PFSK-1 (cell line): Measurements from ENCODE around the gene SELENOW.

Experiments used
- POLR2AphosphoS5 ChIP-seq: IDR thresholded peaks from 2 replicates; pipeline ENCODE4 v1.6.1; 2012; ENCODE audit warnings: low read depth, mild to moderate bottlenecking, control low read depth, low read length, moderate library complexity
- REST ChIP-seq, 2 experiments: IDR thresholded peaks; 2 replicates each; pipeline versions ENCODE4 v1.6.1 to v1.8.0; 2011 to 2012; ENCODE audit warnings: low read depth in 2 of 2, low read length in 2 of 2, control low read depth in 1 of 2, inconsistent platforms in 1 of 2, mild to moderate bottlenecking in 1 of 2, moderate library complexity in 1 of 2; ENCODE audit not compliant: insufficient read depth in 1 of 2
- SIN3A ChIP-seq: IDR thresholded peaks from 2 replicates; pipeline ENCODE4 v1.6.1; 2012; ENCODE audit warnings: mild to moderate bottlenecking, low read length, moderate library complexity, borderline replicate concordance; ENCODE audit not compliant: insufficient read depth
- TAF1 ChIP-seq: IDR thresholded peaks from 2 replicates; pipeline ENCODE4 v1.6.1; 2012; ENCODE audit warnings: low read length, control low read depth, borderline replicate concordance; ENCODE audit not compliant: insufficient read depth

GRCh38 chr19:47778049-47778953 is at the start of gene SELENOW:
- TF ChIP-seq REST (IDR thresholded peaks at IDR 0.05; ENCODE audit: insufficient read depth in 1 of 2, low read depth in 2 of 2, low read length in 2 of 2) (no peak), POLR2AphosphoS5 (peak; percentile 92), TAF1 (peak; percentile 92), SIN3A (no peak)
